ENCODE results near the gene CISH.

The CISH gene

GRCh38 chr3:50599716-50600118, 11.9 kb downstream of the CISH start:
- Histone ChIP-seq H3K27ac (peak overlapping the region; percentile 100), H3K27me3 (ENCODE audit: control insufficient read depth, insufficient read depth, low read length) (no peaks in the 10 kb centered on the region)
- no peak for TF ChIP-seq CTCF (IDR thresholded peaks at IDR 0.05)

GRCh38 chr3:50599115-50599715, 12.4 kb downstream of the CISH start:
- TF ChIP-seq CTCF (IDR thresholded peaks at IDR 0.05) = no peak
- Histone ChIP-seq H3K36me3 (ENCODE audit: control insufficient read depth, insufficient read depth, low read length) (no peaks in the 10 kb centered on the region), H3K27ac (peak overlapping the region; percentile 100), H3K9me3 (ENCODE audit: control insufficient read depth, low read length) (no peaks in the 10 kb centered on the region), H3K79me2 (peaks cover 2% of the 10 kb centered on the region), H3K9ac (no peak overlapping the region), H3K27me3 (ENCODE audit: control insufficient read depth, insufficient read depth, low read length) (no peaks in the 10 kb centered on the region), H3K4me3 (ENCODE audit: low read depth, low read length) (no peak overlapping the region), H3K4me1 (peaks cover 60% of the 10 kb centered on the region), H3K4me2 (ENCODE audit: low read length) (no peak overlapping the region), H2AFZ (peak overlapping the region; percentile 71)

More at GRCh38 chr3:50599716-50600118, 11.9 kb downstream of the CISH start:
- Histone ChIP-seq H3K36me3 (ENCODE audit: control insufficient read depth, insufficient read depth, low read length) (no peaks in the 10 kb centered on the region), H3K9me3 (ENCODE audit: control insufficient read depth, low read length) (no peaks in the 10 kb centered on the region), H3K9ac (peak overlapping the region; percentile 50), H3K4me3 (ENCODE audit: low read depth, low read length) (no peak overlapping the region), H3K79me2 (peaks cover 2% of the 10 kb centered on the region), H3K4me2 (ENCODE audit: low read length) (no peak overlapping the region), H2AFZ (peak overlapping the region; percentile 71), H3K4me1 (peaks cover 56% of the 10 kb centered on the region)

- no peaks in the 10 kb centered on the region for H3K36me3 ChIP-seq (ENCODE audit: control insufficient read depth, insufficient read depth, low read length)
- peak overlapping the region; percentile 1 for H3K27ac ChIP-seq
- no peak overlapping the region for H3K4me3 ChIP-seq (ENCODE audit: low read depth, low read length)
- H3K79me2 ChIP-seq = no peaks in the 10 kb centered on the region
- no peak for TF ChIP-seq CTCF (IDR thresholded peaks at IDR 0.05)
- no peak overlapping the region for H2AFZ ChIP-seq
- H3K4me1 ChIP-seq = peaks cover 20% of the 10 kb centered on the region
- H3K27me3 ChIP-seq (ENCODE audit: control insufficient read depth, insufficient read depth, low read length) = no peaks in the 10 kb centered on the region
- no peaks in the 10 kb centered on the region for H3K9me3 ChIP-seq (ENCODE audit: control insufficient read depth, low read length)
- no peak overlapping the region for H3K4me2 ChIP-seq (ENCODE audit: low read length)
- H3K9ac ChIP-seq = no peak overlapping the region
These were observed 17.3 kb downstream of the CISH start for GRCh38 chr3:50594253-50594785.

- no peak overlapping the region for H3K27ac ChIP-seq
- no peaks in the 10 kb centered on the region for H3K79me2 ChIP-seq
- H2AFZ ChIP-seq = no peak overlapping the region
- H3K4me2 ChIP-seq (ENCODE audit: low read length) = no peak overlapping the region
- no peak overlapping the region for H3K9ac ChIP-seq
- no peak overlapping the region for H3K4me3 ChIP-seq (ENCODE audit: low read depth, low read length)
- no peaks in the 10 kb centered on the region for H3K36me3 ChIP-seq (ENCODE audit: control insufficient read depth, insufficient read depth, low read length)
- H3K4me1 ChIP-seq = peaks cover 27% of the 10 kb centered on the region
- H3K9me3 ChIP-seq (ENCODE audit: control insufficient read depth, low read length) = no peaks in the 10 kb centered on the region
- TF ChIP-seq CTCF (IDR thresholded peaks at IDR 0.05) = no peak
- H3K27me3 ChIP-seq (ENCODE audit: control insufficient read depth, insufficient read depth, low read length) = no peaks in the 10 kb centered on the region
These were observed 19.0 kb downstream of the CISH start for GRCh38 chr3:50592568-50592967.
